Activated T-cell treated with anti-CD3 and anti-CD28 coated beads, Interleukin-2, amount 50 U/mL, for 48 hours (primary cell): ENCODE results near the gene BUB1B.

Experiments used
- DNase-seq, 2 experiments: peaks; one replicate each; pipeline ENCODE4 v3.0.0-alpha.2; 2020

Gene BUB1B

GRCh38 chr15:40192942-40193341 is 32.1 kb downstream of the BUB1B start:
- DNase-seq, result no peak

- no peak for DNase-seq
Observed at GRCh38 chr15:40197434-40197833, 36.6 kb downstream of the BUB1B start.

- no peak for DNase-seq
Observed at GRCh38 chr15:40198355-40199085, 37.7 kb downstream of the BUB1B start.

- no peak for DNase-seq
Observed at GRCh38 chr15:40204100-40204499, 43.2 kb downstream of the BUB1B start.

DNA sequence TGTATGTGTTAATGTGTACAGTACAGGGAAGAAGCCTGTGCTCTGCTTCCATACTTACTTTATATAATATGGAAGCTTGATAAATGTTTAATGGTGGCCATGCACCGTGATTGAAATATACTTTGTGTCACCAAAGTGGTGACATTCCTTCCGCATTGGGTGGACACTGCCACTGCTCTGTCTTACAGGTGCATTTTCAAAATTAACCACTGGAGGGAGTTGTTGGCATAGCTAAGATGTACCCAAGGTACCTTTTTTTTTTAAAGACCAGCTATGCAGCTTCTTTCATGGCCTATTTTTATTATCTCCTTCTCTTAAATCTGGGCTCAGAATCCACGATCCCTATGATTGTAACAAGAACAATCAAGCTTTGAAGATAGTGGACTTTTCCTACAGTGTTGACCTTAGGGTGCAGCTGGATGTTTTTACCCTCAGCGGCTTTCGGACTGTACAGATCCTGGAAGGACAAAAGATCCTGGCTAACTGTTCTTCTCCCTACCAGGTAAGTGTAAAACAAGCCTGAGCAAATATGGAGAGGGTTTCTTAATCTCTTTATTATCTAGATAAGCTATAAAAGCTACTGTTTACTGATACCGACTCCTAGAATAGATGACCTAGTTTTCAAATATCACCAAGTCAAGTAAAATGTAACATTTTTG is 56.4 kb downstream of the BUB1B start:
- DNase-seq, result no peak

GRCh38 chr15:40219801-40220200 is 58.9 kb downstream of the BUB1B start:
- no peak for DNase-seq

GRCh38 chr15:40222131-40222530 is 61.3 kb downstream of the BUB1B start:
- DNase-seq, result no peak

GRCh38 chr15:40226736-40227135 is 65.9 kb downstream of the BUB1B start:
- DNase-seq, result no peak

- no peak for DNase-seq
Observed at GRCh38 chr15:40229316-40229715, 68.4 kb downstream of the BUB1B start.

DNA sequence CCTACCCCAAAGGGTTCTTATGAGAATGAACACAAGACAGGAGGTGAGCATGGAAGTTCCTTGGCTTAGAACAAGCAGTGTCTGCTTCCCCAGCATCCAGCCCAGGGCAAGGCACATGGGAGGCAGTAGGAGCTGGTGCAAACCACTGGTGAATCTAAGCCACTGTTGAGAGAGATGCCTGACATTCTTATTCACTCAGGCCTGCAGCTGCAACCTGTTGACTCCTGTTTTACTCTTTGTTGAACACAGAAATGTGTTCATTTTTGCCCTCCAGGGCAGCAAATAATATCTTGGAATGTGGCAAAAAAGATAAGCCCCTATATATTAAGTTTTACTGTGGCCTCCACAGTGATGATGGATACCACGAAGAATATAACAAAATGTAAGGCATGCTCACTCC is 69.1 kb downstream of the BUB1B start:
- no peak for DNase-seq

- DNase-seq, result no peak
Observed at GRCh38 chr15:40232625-40233070, 71.8 kb downstream of the BUB1B start.

DNA sequence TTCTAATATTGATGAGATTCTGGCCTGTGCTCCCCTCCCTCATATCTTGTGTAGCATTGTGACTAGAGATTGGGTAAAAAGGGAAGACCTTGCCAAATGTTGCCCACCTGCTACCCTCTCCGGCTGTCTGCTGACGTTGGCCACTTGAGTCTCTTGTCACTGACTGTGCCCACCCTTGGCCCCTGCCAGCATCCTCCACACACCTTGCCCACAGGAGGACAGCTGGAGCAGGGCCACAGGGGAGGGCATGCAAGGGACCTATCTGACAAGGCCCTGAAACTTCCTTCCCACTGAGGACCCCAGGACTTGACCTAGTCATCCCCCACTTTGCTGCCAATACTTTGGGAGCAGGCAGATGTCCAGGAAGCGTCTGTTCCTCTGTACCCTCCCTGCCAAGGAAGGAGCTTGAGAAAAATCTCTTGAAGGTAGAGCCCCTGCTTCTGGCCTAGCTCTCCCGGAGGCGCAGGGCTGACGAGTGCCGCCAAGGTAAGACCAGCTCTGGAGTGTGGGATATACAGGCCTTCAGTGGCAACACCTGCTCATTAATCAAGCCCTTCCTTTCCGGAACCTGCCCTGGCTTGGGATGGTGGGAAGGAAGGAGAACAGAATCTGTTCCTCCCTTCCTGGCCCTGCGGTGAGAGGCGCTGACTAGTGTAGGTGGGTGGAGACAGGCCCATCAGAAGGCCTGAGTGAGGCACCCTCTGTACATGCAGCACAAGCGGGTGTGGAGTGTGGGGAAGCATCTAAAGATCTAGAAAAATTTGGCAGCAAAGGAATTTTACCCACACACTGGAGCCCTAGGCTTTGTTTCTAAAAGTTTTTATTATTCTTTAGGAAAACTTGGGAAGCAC is 73.1 kb downstream of the BUB1B start:
- no peak for DNase-seq

GRCh38 chr15:40234783-40235182 is 73.9 kb downstream of the BUB1B start:
- DNase-seq, result peak in 1 of 2 experiments; percentile 12

DNA sequence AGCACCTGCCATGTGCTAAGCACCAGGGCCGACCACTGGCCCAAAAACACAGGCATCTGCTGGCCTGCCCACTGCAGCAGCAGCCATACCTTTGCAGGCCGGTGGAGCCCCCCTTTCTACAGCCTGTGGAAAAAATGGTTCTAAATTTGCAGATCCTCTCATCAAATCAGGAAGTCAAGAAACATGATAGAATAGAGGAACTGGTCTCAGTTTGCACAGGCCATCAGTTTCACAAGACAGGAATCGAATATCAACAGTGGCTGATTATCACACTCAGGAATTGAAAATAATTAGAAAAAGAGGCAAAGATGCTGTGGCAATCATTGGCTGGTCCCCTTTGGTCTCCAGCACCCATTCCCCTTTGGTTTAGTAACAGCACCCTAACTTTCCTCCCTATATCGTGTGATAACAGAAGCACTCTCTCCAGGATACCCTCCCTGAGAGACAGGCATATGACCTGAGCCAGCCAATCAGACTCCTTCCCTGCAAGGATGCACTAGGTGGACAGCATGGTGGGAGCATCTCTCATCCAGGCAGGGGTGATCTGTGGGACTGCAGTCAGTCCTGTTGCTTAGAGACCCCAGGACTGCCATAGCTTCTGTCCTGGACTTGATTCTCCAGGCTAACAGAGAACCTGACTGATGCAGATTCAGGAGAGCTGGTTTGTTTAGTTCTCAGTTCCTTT is 74.5 kb downstream of the BUB1B start:
- DNase-seq, result peak in 1 of 2 experiments; percentile 13

DNA sequence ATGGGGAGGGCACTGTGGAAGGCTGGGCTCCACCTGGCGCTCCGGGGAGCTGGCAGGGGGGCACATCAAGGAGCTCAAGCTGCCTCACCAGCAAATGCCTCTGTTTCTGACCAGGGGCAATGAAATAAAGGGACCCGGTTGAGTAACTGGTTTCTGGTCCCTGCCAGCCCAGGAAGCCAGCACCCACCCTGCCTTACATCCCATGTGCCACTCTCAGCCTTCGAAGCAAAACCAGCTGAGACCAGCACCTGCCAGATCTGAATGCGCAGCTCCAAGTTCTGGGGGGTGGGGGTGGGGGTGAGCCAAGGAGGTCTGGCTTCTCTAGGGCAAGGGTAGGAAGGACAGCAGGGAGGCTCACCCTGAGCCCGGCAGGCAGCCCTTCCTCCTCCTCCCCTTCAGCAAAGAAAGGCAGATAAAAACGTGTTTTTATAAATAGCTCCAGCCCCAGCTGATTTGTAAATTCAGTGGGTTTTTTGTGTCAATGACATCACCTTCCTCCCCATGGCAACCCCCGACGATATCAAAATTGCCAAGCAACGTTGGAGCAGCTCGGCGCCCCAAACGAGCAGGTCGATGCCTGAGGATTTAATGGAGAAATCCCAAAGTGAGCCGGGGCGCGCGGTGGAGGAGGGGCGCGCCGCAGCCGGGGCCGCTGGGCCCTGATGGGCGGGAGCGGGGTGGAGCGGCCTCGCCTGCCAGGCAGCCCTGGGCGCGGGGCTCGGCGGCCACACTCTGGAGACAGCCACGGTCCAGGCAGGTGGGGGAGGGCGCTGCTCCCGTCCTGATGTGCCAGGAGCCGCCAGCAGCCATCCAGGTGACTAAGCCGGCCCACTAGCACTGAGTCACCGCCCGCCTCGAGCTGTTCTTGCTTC is 77.9 kb downstream of the BUB1B start, which contains the start of gene PAK6:
Gene PAK6 (plus strand): TSS at position 532 of the 872 bp plus-strand sequence. CDS start 25,723 bp downstream, outside the sequence.
- DNase-seq, result peak; percentile 62 to 69

- no peak for DNase-seq
Observed at GRCh38 chr15:40239404-40239692, 78.5 kb downstream of the BUB1B start.

DNA sequence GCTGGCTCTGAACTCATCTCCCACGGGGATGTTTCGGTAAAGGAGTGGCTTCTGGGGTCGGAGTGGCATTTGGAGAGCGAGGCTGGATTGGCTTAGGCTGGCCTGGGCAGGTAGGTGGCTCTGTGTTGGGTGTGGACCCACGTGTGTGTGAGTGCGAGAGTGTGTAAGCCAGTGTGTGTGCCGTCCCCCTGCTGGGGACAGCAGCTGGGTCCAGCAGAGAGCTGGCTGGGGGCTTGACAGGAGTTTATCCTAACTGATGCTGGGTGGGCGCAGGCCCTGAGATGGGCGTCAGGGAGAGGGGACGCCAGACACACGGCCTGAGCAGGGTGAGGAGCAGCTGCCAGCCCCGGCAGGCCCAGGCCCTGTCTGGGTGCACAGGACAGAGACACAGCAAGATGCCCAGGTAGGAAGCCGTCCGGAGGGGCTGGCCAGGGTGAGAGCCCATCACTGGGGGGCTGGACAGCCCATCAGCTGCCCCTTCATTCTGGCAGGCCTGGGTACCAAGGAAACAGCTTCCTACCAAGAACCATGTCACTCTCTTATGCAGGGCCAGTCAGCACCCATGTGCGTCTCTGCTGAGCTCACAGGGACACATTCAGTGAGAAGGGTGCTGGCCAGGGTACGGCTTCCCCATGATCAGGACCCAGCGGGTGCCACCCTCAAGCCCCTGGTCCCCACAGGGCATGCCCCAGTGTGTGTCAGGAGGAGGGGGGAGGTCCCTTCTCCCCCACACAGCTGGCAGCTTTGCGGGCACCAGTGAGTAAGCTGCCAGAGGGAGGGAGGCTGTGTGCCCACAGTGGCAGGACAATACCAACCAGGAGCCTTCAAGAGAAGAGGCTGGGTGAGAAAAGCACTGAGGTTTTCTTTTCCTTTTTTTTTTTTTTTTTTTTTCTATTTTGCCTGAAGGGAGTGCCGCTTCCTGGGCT is 79.1 kb downstream of the BUB1B start:
- DNase-seq, result peak; percentile 14 to 16

GRCh38 chr15:40240619-40241221 is 79.9 kb downstream of the BUB1B start:
- DNase-seq, result peak; percentile 10 to 11

DNA sequence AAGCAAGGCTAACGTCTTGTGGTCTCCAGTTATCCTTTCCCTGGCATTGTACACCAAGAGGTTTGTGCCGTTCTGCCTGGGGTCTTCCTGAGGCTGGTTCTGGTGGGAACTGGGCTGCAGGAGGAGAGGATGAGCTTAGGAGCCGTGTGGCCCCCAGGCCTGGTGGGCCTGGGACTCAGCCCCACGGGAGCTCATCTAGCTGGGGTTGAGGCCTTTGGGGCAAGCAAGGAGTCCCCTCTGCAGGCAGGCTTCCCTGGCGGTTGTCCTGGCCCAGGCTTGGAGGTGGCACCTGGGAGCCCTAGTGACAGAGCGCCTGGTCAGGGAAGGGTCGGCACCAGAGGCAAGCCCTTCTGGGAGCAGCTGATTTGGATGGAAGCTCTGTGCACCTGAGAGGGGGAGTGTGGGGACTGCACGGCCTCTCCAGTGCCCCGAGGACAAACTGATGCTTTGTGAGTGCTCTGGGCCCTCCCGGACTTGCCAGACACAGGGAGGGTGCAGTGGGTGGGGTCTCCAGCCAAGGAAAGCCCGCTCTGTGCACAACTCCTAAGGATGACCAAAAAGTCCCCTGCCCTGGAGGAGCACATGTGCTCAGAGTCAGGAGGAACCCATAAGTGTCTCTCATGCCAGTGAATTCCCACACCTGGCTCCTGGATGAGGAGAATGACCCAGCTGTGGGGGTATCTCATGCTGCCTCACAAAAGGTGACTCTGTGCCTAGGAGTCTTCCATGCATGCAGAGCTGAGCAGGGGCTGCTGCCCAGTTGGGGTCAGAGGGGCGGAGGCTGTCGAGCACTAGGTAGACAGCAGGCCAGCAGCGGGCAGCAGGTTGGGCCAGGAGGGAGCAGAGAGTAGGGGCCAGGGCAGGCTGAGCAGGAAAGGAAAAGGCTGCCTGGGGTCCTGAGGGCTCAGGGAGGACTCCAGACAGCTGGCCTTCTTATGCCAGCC is 80.7 kb downstream of the BUB1B start:
- DNase-seq, result peak; percentile 7 to 12
